Neuron (in vitro differentiated cells): ENCODE data around the gene YEATS4.
A peak's percentile ranks its signal among the peaks of the same experiment; 100 is the strongest.
"Not testable (repeated sequence)": the region's sequence is repeated elsewhere in the genome, so short reads cannot be mapped to it uniquely, and the experiment has no call there.

ENCODE experiments used
- H2AFZ ChIP-seq: one replicate; pipeline ENCODE4 v1.6.1; 2013; ENCODE audit warnings: low read depth, mild to moderate bottlenecking, inconsistent platforms, low read length, moderate library complexity
- H3K27me3 ChIP-seq: one replicate; pipeline ENCODE4 v1.6.1; 2013; ENCODE audit warnings: low read length; ENCODE audit not compliant: insufficient read depth
- H3K36me3 ChIP-seq: one replicate; pipeline ENCODE4 v1.6.1; 2013; ENCODE audit warnings: low read length; ENCODE audit not compliant: insufficient read depth
- H3K4me1 ChIP-seq: one replicate; pipeline ENCODE4 v1.6.1; 2013; ENCODE audit warnings: low read length; ENCODE audit not compliant: insufficient read depth
- H3K4me3 ChIP-seq: 2 replicates; pipeline ENCODE4 v1.5.1; 2013; ENCODE audit warnings: mild to moderate bottlenecking, low read length, moderate library complexity
- H3K9me3 ChIP-seq: one replicate; pipeline ENCODE4 v1.6.1; 2013; ENCODE audit warnings: low read length

The YEATS4 gene

GRCh38 chr12:69359531-69360347 is at the start of gene YEATS4:
Gene YEATS4 (plus strand): TSS chr12:69359743. CDS start chr12:69359973, 230 bp downstream.
- Histone ChIP-seq H3K4me1 (peaks cover 6% of the 10 kb centered on the region), H3K27me3 (no peaks in the 10 kb centered on the region)

GRCh38 chr12:69313209-69313608 is 46.3 kb upstream of the YEATS4 start:
- H2AFZ ChIP-seq = no peak overlapping the region
- H3K36me3 ChIP-seq = no peaks in the 10 kb centered on the region
- no peak overlapping the region for H3K4me3 ChIP-seq
- H3K4me1 ChIP-seq = no peaks in the 10 kb centered on the region
- H3K27me3 ChIP-seq = no peaks in the 10 kb centered on the region
- H3K9me3 ChIP-seq = no peaks in the 10 kb centered on the region

More at GRCh38 chr12:69359531-69360347, at the start of gene YEATS4:
- Histone ChIP-seq H3K36me3 (peaks cover 18% of the 10 kb centered on the region), H3K4me3 (peak within 1 kb of the TSS; percentile 89), H3K9me3 (no peaks in the 10 kb centered on the region), H2AFZ (peak within 1 kb of the TSS; percentile 90)

DNA sequence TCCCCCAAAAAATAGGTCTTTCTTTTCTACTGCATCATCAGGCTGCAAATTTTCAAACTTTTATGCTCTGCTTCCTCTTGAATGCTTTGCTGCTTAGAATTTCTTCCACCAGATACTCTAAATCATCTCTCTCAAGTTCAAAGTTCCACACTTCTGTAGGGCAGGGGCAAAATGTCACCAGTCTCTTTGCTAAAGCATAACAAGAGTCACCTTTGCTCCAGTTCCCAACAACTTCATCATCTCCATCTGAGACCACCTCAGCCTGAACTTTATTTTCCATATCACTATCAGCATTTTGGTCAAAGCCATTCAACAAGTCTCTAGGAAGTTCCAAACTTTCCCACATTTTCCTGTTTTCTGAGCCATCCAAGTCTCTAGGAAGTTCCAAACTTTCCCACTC is 42.8 kb upstream of the YEATS4 start:
- not testable (repeated sequence) for H3K4me3 ChIP-seq, H2AFZ ChIP-seq, H3K27me3 ChIP-seq, H3K4me1 ChIP-seq, H3K9me3 ChIP-seq, H3K36me3 ChIP-seq

GRCh38 chr12:69317233-69317632 is 42.3 kb upstream of the YEATS4 start:
- H3K9me3 ChIP-seq, H3K4me1 ChIP-seq, H3K36me3 ChIP-seq: not testable (repeated sequence)

GRCh38 chr12:69318225-69318624 is 41.3 kb upstream of the YEATS4 start:
- peaks cover 4% of the 10 kb centered on the region for H3K4me1 ChIP-seq
- no peaks in the 10 kb centered on the region for H3K36me3 ChIP-seq
- H3K4me3 ChIP-seq = no peak overlapping the region
- no peaks in the 10 kb centered on the region for H3K27me3 ChIP-seq
- H2AFZ ChIP-seq = no peak overlapping the region
- H3K9me3 ChIP-seq = no peaks in the 10 kb centered on the region

More at GRCh38 chr12:69317233-69317632, 42.3 kb upstream of the YEATS4 start:
- H3K27me3 ChIP-seq, H3K4me3 ChIP-seq, H2AFZ ChIP-seq: not testable (repeated sequence)

- Histone ChIP-seq H3K4me3 (no peak overlapping the region), H3K4me1 (peaks cover 4% of the 10 kb centered on the region), H2AFZ (no peak overlapping the region), H3K9me3 (no peaks in the 10 kb centered on the region), H3K36me3 (no peaks in the 10 kb centered on the region), H3K27me3 (no peaks in the 10 kb centered on the region)
These were observed 38.2 kb upstream of the YEATS4 start for GRCh38 chr12:69321351-69321750.

- Histone ChIP-seq H3K36me3 (no peaks in the 10 kb centered on the region), H3K4me3 (no peak overlapping the region), H3K27me3 (peaks cover 5% of the 10 kb centered on the region), H2AFZ (no peak overlapping the region), H3K4me1 (peaks cover 4% of the 10 kb centered on the region), H3K9me3 (no peaks in the 10 kb centered on the region)
These were observed 34.6 kb upstream of the YEATS4 start for GRCh38 chr12:69324797-69325466.

GRCh38 chr12:69328426-69328825 is 31.1 kb upstream of the YEATS4 start:
- Histone ChIP-seq H3K4me3 (no peak overlapping the region), H3K4me1 (peaks cover 6% of the 10 kb centered on the region)

GRCh38 chr12:69329669-69330428 is 29.7 kb upstream of the YEATS4 start:
- Histone ChIP-seq H3K36me3 (no peaks in the 10 kb centered on the region), H3K4me3 (no peak overlapping the region), H3K9me3 (no peaks in the 10 kb centered on the region), H2AFZ (no peak overlapping the region), H3K4me1 (peaks cover 6% of the 10 kb centered on the region), H3K27me3 (peaks cover 29% of the 10 kb centered on the region)

More at GRCh38 chr12:69328426-69328825, 31.1 kb upstream of the YEATS4 start:
- Histone ChIP-seq H3K9me3 (no peaks in the 10 kb centered on the region), H3K36me3 (no peaks in the 10 kb centered on the region), H2AFZ (no peak overlapping the region), H3K27me3 (peaks cover 26% of the 10 kb centered on the region)

DNA sequence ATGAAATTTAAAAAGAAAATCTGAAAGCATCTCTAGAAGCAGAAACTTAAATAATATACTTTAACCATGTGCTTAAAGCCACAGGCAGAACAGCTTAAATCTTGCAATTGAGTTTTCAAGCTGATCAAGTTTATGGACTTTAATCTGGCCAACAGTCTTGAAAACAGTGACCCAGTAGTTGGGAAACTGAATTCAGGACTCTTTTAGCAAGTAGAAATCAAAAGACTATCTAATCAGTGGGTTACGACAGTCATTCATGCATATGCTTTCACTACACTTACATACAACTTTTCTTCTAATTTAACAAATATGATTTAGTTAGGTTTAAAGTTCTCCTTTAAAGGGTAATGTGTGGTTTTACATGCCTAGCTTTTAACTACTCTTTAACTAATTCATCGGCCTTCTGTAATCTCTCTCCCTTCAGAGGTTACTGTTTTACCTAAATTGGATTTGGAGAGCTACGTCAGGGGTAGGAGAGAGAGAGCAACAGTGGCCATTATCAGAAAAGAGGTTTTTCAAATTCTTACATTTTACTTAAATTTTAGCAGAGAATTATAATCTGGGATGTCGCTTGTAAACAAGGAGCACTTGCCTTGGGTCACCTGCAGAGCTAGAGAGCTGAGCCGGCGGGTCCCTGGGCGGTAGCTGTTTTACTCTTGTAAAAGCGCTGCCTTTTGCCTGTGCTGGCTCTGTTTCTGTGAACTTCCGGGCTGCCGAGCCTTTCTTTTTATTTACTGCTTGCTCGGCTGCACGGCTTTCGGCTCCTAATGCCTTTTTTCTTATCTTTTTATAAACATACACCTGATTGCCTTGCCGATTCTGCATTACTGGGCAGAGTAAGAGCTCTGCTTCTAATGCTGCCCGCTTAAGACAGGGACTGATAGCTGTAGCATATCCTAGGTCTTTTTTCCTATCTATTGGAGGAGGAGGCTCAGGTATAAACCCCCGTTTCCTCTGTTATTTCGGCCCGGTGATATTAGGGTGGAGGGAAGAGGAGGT is 28.8 kb upstream of the YEATS4 start:
- Histone ChIP-seq H3K27me3 (peaks cover 29% of the 10 kb centered on the region), H3K36me3 (no peaks in the 10 kb centered on the region), H3K4me1 (peaks cover 6% of the 10 kb centered on the region), H2AFZ (peak overlapping the region; percentile 86), H3K4me3 (peak overlapping the region; percentile 42), H3K9me3 (no peaks in the 10 kb centered on the region)

DNA sequence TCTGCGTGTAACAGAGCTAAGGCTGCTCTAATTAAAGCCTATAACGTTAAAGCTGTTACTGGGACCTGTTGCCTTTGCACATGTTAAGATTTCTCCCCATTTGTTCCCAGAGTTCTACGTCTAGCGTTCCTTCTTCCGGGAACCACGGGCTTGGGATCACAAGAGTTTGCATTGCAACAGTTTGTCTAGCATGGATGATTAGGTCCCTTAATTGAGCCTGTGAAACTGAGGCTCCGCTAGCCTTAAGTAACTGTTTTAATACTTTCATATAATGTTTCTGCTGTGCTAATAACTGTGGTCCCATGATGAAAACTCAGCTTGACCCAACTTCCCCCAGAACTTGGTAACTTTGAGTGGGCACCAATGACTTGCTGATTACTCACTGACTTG is 28.0 kb upstream of the YEATS4 start:
- Histone ChIP-seq H3K36me3 (no peaks in the 10 kb centered on the region), H2AFZ (peak overlapping the region; percentile 86), H3K4me3 (peak overlapping the region; percentile 42), H3K4me1 (peaks cover 6% of the 10 kb centered on the region), H3K27me3 (peaks cover 29% of the 10 kb centered on the region), H3K9me3 (no peaks in the 10 kb centered on the region)
